Smooth muscle cell (in vitro differentiated cells): ENCODE data around the gene LAMC2. TPM values are rescaled to one million over a fixed set of nuclear protein-coding genes. Genes with fewer than 3 reads are reported as not detected.
A peak's percentile ranks its signal among the peaks of the same experiment; 100 is the strongest.

Experiments used
- DNase-seq: peaks from one replicate; lab custom pipeline; 2025; ENCODE audit not compliant: unreplicated experiment; lab: John Stamatoyannopoulos, UW
- H2AFZ ChIP-seq: fragments of 200-600 bp; sonication (generic); 2 replicates; pipeline ENCODE4 v1.6.0; 2016; ENCODE audit warnings: antibody characterized with exemption, low read depth, mild to moderate bottlenecking
- H3F3A ChIP-seq: fragments of 200-600 bp; sonication (generic); 2 replicates; pipeline ENCODE4 v1.6.0; 2017; ENCODE audit warnings: antibody characterized with exemption, low read depth
- H3K27ac ChIP-seq: fragments of 200-600 bp; sonication (generic); 2 replicates; pipeline ENCODE4 v1.5.1; 2016; ENCODE audit warnings: low read depth, mild to moderate bottlenecking
- H3K27me3 ChIP-seq: fragments of 200-600 bp; sonication (generic); 2 replicates; pipeline ENCODE4 v1.6.1; 2016; ENCODE audit warnings: low read depth, mild to moderate bottlenecking
- H3K36me3 ChIP-seq: fragments of 200-600 bp; sonication (generic); 2 replicates; pipeline ENCODE4 v1.5.1; 2016; ENCODE audit warnings: low read depth
- H3K4me1 ChIP-seq: fragments of 200-600 bp; sonication (generic); 2 replicates; pipeline ENCODE4 v1.5.1; 2016; ENCODE audit warnings: low read depth
- H3K4me2 ChIP-seq: fragments of 200-600 bp; sonication (generic); 2 replicates; pipeline ENCODE4 v1.6.0; 2016; ENCODE audit warnings: mild to moderate bottlenecking
- H3K4me3 ChIP-seq: fragments of 200-600 bp; sonication (generic); 2 replicates; pipeline ENCODE4 v1.5.1; 2016; ENCODE audit warnings: mild to moderate bottlenecking
- H3K79me2 ChIP-seq: fragments of 200-600 bp; sonication (generic); 2 replicates; pipeline ENCODE4 v1.6.0; 2016; ENCODE audit warnings: low read depth, mild to moderate bottlenecking
- H3K9ac ChIP-seq: fragments of 200-600 bp; sonication (generic); 2 replicates; pipeline ENCODE4 v1.6.0; 2016; ENCODE audit warnings: low read depth
- H3K9me3 ChIP-seq: fragments of 200-600 bp; sonication (generic); replicated peaks from 2 replicates; pipeline ENCODE4 v1.5.1; 2016; ENCODE audit warnings: low read depth
- H4K20me1 ChIP-seq: fragments of 200-600 bp; sonication (generic); 2 replicates; pipeline ENCODE4 v1.6.0; 2016; ENCODE audit warnings: low read depth
- WGBS: methylation state at CpG from one replicate; pipeline ENCODE4 v1.1.7; 2016; ENCODE audit warnings: low lambda C conversion rate; 5-methylcytosine and 5-hydroxymethylcytosine counted together
- polyA plus RNA-seq: library from polyadenylated mRNA; unstranded; fragments of >200 nt; fragmentation: Nextera tagmentation; extraction: Ambion mirVana; gene quantifications from 2 replicates; pipeline ENCODE4 v1.2.1, GENCODE V29; 2016
- total RNA-seq: library from RNA; depleted of rRNA; stranded (reverse); fragments of >200 nt; gene quantifications from 2 replicates; pipeline ENCODE4 v1.2.3, GENCODE V29; 2014
- TF ChIP-seq, protein P1 (sequence below): fragments of 200-600 bp; sonication (generic); IDR thresholded peaks from 2 replicates; pipeline ENCODE4 v1.5.1; 2017; ENCODE audit warnings: borderline replicate concordance, mild to moderate bottlenecking, antibody characterized with exemption; ENCODE audit not compliant: insufficient read depth, poor library complexity, severe bottlenecking

LAMC2 gene
- total and polyA plus RNA-seq, 2 experiments from 2014 or later, result 35.1 to 120 TPM

DNA sequence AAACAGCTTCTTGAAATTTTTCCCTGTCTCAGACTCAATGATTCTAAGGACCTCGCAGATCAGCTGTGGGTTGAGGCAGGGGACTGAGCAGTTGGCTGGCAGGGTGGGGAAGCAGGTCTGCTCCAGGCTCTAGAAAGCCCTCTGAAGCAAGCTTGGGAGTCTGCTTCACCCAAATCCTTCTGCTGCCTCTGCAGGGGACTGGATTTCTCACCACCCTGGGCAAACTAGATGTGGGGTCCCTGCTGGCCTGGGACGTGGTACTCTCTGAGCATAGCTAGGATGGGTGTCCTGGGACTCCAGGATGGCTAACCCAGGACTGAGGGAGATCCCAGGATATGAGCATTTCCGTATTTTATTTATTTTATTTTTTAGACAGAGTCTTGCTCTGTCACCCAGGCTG lies 89.3 kb downstream of the LAMC2 start:
- H4K20me1 ChIP-seq, result no peaks in the 10 kb centered on the region
- no peak overlapping the region for H3K4me3 ChIP-seq
- H3F3A ChIP-seq, result peaks cover 36% of the 10 kb centered on the region
- 93% methylated on average over 3 of the region's 3 CpGs for WGBS
- no peaks in the 10 kb centered on the region for H3K9me3 ChIP-seq
- DNase-seq, result no peak
- no peak overlapping the region for H2AFZ ChIP-seq
- no peak overlapping the region for H3K4me2 ChIP-seq
- peaks cover 27% of the 10 kb centered on the region for H3K4me1 ChIP-seq
- H3K27me3 ChIP-seq, result no peaks in the 10 kb centered on the region
- no peaks in the 10 kb centered on the region for H3K79me2 ChIP-seq
- TF ChIP-seq, protein P1, sequence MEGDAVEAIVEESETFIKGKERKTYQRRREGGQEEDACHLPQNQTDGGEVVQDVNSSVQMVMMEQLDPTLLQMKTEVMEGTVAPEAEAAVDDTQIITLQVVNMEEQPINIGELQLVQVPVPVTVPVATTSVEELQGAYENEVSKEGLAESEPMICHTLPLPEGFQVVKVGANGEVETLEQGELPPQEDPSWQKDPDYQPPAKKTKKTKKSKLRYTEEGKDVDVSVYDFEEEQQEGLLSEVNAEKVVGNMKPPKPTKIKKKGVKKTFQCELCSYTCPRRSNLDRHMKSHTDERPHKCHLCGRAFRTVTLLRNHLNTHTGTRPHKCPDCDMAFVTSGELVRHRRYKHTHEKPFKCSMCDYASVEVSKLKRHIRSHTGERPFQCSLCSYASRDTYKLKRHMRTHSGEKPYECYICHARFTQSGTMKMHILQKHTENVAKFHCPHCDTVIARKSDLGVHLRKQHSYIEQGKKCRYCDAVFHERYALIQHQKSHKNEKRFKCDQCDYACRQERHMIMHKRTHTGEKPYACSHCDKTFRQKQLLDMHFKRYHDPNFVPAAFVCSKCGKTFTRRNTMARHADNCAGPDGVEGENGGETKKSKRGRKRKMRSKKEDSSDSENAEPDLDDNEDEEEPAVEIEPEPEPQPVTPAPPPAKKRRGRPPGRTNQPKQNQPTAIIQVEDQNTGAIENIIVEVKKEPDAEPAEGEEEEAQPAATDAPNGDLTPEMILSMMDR, result no peak
- H3K9ac ChIP-seq, result no peak overlapping the region
- no peak overlapping the region for H3K27ac ChIP-seq
- H3K36me3 ChIP-seq, result no peaks in the 10 kb centered on the region

DNA sequence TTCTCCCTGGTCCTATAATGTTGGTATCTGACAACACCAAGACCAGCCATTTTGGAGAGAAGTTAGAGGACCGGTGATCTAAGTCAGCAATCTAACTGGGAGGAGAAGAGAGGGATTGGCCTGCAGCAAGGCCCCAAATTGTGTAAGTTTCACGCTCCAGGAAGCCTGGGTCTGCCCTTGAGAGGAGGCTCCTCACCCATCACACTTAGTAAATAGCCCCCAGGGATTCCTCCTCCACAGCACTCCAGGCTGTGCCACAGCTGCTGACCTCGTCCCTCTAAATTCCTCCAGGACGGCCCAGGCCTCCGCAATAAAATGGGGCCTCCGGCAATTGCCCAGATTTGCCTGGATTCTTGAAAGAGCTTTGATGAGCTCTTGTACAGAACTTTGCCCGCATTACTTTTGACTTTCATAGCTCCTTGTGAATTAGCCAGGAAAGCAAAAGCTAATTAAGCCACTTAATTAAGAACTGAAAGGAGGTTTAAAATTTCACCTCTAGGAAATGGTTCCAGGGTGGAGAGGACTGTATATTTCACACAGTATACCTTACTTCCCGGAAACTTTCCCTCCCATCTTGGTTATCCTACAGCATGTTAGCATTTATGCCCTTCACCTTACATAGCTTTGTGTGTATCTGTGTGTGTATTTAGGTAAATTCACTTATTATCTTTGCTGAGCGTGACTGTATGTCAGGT lies 90.5 kb downstream of the LAMC2 start:
- H3K4me2 ChIP-seq, result peak overlapping the region; percentile 1
- peak overlapping the region; percentile 52 for H2AFZ ChIP-seq
- H3K9me3 ChIP-seq, result no peaks in the 10 kb centered on the region
- no peaks in the 10 kb centered on the region for H4K20me1 ChIP-seq
- H3K36me3 ChIP-seq, result no peaks in the 10 kb centered on the region
- WGBS, result 23% methylated on average over 9 of the region's 9 CpGs
- no peak for DNase-seq
- H3K27me3 ChIP-seq, result no peaks in the 10 kb centered on the region
- no peak overlapping the region for H3K9ac ChIP-seq
- H3K4me3 ChIP-seq, result no peak overlapping the region
- no peak overlapping the region for H3K27ac ChIP-seq
- no peaks in the 10 kb centered on the region for H3K79me2 ChIP-seq
- H3F3A ChIP-seq, result peaks cover 28% of the 10 kb centered on the region
- TF ChIP-seq, protein P1, result no peak
- H3K4me1 ChIP-seq, result peaks cover 18% of the 10 kb centered on the region

DNA sequence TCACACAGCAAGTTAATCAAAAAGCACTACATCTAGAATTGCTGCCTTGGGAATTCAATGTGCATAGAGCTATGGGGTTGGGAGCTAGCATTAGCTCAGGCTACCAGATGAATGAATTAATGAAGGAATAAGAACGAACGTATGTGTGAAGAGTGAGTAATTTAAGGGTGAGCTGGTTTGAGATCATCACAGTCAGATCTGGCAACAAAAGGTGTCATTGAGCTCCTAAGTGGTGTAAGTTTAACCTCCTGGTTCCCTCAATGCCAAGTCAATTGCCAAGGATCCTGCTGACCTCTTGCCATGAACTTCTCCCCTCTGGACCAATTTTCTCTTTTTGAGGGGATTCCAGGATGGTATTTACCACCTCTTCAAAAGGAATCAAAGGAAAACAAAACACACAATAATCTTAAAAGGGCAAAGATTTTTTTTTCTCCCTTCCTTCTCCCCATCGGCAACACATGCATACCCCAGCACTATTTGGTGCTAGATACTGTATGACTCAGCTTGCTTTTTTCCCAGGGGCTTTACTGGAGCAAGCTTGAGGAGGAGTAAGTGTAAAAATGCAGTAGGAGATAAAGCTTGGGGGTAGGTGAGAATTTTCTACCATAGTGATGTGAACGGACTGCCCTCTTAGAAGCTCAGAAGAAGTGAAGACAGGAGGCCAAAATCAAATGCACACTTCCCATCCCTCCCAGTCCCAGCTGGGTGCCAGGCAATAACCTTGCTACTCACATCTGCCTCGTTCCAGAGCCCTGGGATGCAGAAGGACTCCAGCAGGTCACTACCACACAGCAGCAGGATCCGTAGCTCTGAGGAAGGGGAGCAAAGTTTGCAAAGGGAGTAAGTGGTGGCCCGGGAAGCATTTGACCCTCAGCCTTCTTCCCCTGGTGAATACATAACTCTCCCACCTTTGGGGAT lies 92.0 kb downstream of the LAMC2 start:
- no peak overlapping the region for H3K4me3 ChIP-seq
- WGBS, result 28% methylated on average over 7 of the region's 7 CpGs
- H4K20me1 ChIP-seq, result no peaks in the 10 kb centered on the region
- H3K79me2 ChIP-seq, result no peaks in the 10 kb centered on the region
- no peaks in the 10 kb centered on the region for H3K36me3 ChIP-seq
- H3K9me3 ChIP-seq, result no peaks in the 10 kb centered on the region
- DNase-seq, result no peak
- TF ChIP-seq, protein P1, result no peak
- H3K27ac ChIP-seq, result peak overlapping the region; percentile 90
- peak overlapping the region; percentile 58 for H3K9ac ChIP-seq
- H2AFZ ChIP-seq, result no peak overlapping the region
- peaks cover 19% of the 10 kb centered on the region for H3F3A ChIP-seq
- H3K27me3 ChIP-seq, result no peaks in the 10 kb centered on the region
- H3K4me1 ChIP-seq, result peaks cover 18% of the 10 kb centered on the region
- peak overlapping the region; percentile 73 for H3K4me2 ChIP-seq
